ENCODE results near the gene CPVL.

The CPVL gene

DNA sequence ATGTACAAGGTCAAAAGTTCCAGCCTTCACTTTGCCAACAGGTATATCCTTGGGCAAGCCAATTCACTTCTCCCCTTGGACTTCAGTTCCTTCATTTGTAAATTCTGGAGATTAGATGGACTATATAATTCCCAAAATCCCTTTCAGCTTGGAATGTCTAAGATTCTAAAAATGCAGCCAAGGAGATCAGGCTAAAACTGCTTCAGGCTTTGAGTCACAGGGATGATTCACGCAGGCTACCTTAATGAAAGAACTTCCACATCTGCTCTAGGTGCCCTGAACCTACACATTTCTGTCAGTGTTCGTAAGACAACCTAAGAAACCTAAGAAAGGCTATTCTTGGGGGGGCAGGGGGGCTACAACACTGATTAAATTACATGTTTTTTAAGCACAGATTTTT lies 7.1 kb downstream of the CPVL start:
- TF ChIP-seq, protein P1, sequence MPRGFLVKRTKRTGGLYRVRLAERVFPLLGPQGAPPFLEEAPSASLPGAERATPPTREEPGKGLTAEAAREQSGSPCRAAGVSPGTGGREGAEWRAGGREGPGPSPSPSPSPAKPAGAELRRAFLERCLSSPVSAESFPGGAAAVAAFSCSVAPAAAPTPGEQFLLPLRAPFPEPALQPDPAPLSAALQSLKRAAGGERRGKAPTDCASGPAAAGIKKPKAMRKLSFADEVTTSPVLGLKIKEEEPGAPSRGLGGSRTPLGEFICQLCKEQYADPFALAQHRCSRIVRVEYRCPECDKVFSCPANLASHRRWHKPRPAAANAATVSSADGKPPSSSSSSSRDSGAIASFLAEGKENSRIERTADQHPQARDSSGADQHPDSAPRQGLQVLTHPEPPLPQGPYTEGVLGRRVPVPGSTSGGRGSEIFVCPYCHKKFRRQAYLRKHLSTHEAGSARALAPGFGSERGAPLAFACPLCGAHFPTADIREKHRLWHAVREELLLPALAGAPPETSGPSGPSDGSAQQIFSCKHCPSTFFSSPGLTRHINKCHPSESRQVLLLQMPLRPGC (tag by site-specific recombination; IDR thresholded peaks at IDR 0.05), result no peak
- TF ChIP-seq ZNF394 (tag by site-specific recombination; IDR thresholded peaks at IDR 0.05; ENCODE audit: borderline replicate concordance) (no peak), ZNF48 (tag by site-specific recombination; IDR thresholded peaks at IDR 0.05) (no peak), ZNF112 (tag by site-specific recombination; IDR thresholded peaks at IDR 0.05) (no peak), OVOL3 (tag by site-specific recombination; IDR thresholded peaks at IDR 0.05) (no peak), RBAK (tag by site-specific recombination; IDR thresholded peaks at IDR 0.05) (no peak), KLF8 (tag by site-specific recombination; IDR thresholded peaks at IDR 0.05) (no peak)
- TF ChIP-seq, protein P2, sequence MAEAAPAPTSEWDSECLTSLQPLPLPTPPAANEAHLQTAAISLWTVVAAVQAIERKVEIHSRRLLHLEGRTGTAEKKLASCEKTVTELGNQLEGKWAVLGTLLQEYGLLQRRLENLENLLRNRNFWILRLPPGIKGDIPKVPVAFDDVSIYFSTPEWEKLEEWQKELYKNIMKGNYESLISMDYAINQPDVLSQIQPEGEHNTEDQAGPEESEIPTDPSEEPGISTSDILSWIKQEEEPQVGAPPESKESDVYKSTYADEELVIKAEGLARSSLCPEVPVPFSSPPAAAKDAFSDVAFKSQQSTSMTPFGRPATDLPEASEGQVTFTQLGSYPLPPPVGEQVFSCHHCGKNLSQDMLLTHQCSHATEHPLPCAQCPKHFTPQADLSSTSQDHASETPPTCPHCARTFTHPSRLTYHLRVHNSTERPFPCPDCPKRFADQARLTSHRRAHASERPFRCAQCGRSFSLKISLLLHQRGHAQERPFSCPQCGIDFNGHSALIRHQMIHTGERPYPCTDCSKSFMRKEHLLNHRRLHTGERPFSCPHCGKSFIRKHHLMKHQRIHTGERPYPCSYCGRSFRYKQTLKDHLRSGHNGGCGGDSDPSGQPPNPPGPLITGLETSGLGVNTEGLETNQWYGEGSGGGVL (tag by site-specific recombination; IDR thresholded peaks at IDR 0.05), result no peak
- Histone ChIP-seq H3K4me3 (ENCODE audit: low read depth, low read length) (no peak overlapping the region), H3K9me3 (ENCODE audit: control insufficient read depth, insufficient read depth, low read depth, low read length) (no peaks in the 10 kb centered on the region), H3K4me1 (ENCODE audit: control insufficient read depth, insufficient read depth, low read length) (no peaks in the 10 kb centered on the region), H3K36me3 (ENCODE audit: control insufficient read depth in 2 of 2, insufficient read depth in 1 of 2, low read length in 2 of 2) (no peaks in the 10 kb centered on the region), H3K27ac (ENCODE audit: extremely low read depth, low read depth, low read length) (no peak overlapping the region)
- CTCF ChIA-PET, result interaction anchor here (1.1 kb wide), 1 partner anchor 168 kb away, joined by 3 read pairs; no protein-coding TSS in a partner anchor
- POLR2A ChIA-PET, result no interaction called here

DNA sequence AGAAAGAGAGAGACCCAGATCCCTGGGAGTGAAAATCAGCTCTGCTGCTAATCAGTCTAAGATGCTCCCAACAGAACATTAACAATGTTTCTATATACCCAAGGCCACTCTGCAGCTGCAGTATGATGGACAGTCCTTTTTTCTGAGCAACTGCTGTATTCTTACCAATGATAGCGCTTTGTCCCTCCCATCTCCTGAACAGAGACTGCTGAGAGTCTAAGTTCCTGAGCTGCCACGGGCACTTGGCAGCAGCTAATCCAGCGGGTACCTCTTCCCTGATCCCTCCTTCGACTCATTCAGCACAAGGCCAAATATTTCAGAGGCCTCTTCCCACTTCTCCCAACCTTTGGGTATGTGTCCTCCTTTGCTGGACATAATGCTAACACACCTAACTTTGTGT lies 7.7 kb downstream of the CPVL start:
- no peaks in the 10 kb centered on the region for H3K36me3 ChIP-seq (ENCODE audit: control insufficient read depth in 2 of 2, insufficient read depth in 1 of 2, low read length in 2 of 2)
- H3K4me3 ChIP-seq (ENCODE audit: low read depth, low read length), result no peak overlapping the region
- CTCF ChIA-PET, result interaction anchor here (0.9 kb wide), 1 partner anchor 32 kb away, joined by 4 read pairs; no protein-coding TSS in a partner anchor
- no peaks in the 10 kb centered on the region for H3K9me3 ChIP-seq (ENCODE audit: control insufficient read depth, insufficient read depth, low read depth, low read length)
- no peaks in the 10 kb centered on the region for H3K4me1 ChIP-seq (ENCODE audit: control insufficient read depth, insufficient read depth, low read length)
- H3K27ac ChIP-seq (ENCODE audit: extremely low read depth, low read depth, low read length), result no peak overlapping the region
- POLR2A ChIA-PET, result no interaction called here
- TF ChIP-seq ZNF433 (tag by site-specific recombination; IDR thresholded peaks at IDR 0.05; ENCODE audit: low read depth), result no peak
- no peak for TF ChIP-seq ZNF529 (tag by site-specific recombination; IDR thresholded peaks at IDR 0.05; ENCODE audit: insufficient replicate concordance)
- TF ChIP-seq, protein P3, sequence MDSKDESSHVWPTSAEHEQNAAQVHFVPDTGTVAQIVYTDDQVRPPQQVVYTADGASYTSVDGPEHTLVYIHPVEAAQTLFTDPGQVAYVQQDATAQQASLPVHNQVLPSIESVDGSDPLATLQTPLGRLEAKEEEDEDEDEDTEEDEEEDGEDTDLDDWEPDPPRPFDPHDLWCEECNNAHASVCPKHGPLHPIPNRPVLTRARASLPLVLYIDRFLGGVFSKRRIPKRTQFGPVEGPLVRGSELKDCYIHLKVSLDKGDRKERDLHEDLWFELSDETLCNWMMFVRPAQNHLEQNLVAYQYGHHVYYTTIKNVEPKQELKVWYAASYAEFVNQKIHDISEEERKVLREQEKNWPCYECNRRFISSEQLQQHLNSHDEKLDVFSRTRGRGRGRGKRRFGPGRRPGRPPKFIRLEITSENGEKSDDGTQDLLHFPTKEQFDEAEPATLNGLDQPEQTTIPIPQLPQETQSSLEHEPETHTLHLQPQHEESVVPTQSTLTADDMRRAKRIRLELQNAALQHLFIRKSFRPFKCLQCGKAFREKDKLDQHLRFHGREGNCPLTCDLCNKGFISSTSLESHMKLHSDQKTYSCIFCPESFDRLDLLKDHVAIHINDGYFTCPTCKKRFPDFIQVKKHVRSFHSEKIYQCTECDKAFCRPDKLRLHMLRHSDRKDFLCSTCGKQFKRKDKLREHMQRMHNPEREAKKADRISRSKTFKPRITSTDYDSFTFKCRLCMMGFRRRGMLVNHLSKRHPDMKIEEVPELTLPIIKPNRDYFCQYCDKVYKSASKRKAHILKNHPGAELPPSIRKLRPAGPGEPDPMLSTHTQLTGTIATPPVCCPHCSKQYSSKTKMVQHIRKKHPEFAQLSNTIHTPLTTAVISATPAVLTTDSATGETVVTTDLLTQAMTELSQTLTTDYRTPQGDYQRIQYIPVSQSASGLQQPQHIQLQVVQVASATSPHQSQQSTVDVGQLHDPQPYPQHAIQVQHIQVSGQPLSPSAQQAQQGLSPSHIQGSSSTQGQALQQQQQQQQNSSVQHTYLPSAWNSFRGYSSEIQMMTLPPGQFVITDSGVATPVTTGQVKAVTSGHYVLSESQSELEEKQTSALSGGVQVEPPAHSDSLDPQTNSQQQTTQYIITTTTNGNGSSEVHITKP (tag by site-specific recombination; IDR thresholded peaks at IDR 0.05), result no peak
- TF ChIP-seq ZNF350 (tag by site-specific recombination; IDR thresholded peaks at IDR 0.05), result no peak
- TF ChIP-seq, protein P4, sequence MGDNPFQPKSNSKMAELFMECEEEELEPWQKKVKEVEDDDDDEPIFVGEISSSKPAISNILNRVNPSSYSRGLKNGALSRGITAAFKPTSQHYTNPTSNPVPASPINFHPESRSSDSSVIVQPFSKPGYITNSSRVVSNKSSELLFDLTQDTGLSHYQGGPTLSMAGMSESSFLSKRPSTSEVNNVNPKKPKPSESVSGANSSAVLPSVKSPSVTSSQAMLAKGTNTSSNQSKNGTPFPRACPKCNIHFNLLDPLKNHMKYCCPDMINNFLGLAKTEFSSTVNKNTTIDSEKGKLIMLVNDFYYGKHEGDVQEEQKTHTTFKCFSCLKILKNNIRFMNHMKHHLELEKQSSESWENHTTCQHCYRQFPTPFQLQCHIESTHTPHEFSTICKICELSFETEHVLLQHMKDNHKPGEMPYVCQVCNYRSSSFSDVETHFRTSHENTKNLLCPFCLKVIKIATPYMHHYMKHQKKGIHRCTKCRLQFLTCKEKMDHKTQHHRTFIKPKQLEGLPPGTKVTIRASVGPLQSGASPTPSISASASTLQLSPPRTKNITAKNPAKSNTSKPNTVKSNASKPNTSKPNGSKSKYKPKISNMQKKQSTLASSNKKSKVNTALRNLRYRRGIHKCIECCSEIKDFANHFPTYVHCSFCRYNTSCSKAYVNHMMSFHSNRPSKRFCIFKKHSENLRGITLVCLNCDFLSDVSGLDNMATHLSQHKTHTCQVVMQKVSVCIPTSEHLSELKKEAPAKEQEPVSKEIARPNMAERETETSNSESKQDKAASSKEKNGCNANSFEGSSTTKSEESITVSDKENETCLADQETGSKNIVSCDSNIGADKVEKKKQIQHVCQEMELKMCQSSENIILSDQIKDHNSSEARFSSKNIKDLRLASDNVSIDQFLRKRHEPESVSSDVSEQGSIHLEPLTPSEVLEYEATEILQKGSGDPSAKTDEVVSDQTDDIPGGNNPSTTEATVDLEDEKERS (tag by site-specific recombination; IDR thresholded peaks at IDR 0.05), result no peak
- TF ChIP-seq, protein P5, sequence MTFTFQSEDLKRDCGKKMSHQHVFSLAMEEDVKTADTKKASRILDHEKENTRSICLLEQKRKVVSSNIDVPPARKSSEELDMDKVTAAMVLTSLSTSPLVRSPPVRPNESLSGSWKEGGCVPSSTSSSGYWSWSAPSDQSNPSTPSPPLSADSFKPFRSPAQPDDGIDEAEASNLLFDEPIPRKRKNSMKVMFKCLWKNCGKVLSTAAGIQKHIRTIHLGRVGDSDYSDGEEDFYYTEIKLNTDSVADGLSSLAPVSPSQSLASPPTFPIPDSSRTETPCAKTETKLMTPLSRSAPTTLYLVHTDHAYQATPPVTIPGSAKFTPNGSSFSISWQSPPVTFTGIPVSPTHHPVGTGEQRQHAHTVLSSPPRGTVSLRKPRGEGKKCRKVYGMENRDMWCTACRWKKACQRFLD (tag by site-specific recombination; IDR thresholded peaks at IDR 0.05), result no peak
- no peak for TF ChIP-seq ZNF837 (tag by site-specific recombination; IDR thresholded peaks at IDR 0.05)
- no peak for TF ChIP-seq ZNF426 (tag by site-specific recombination; IDR thresholded peaks at IDR 0.05)
- TF ChIP-seq, protein P6, sequence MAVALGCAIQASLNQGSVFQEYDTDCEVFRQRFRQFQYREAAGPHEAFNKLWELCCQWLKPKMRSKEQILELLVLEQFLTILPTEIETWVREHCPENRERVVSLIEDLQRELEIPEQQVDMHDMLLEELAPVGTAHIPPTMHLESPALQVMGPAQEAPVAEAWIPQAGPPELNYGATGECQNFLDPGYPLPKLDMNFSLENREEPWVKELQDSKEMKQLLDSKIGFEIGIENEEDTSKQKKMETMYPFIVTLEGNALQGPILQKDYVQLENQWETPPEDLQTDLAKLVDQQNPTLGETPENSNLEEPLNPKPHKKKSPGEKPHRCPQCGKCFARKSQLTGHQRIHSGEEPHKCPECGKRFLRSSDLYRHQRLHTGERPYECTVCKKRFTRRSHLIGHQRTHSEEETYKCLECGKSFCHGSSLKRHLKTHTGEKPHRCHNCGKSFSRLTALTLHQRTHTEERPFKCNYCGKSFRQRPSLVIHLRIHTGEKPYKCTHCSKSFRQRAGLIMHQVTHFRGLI (tag by site-specific recombination; IDR thresholded peaks at IDR 0.05), result no peak
- TF ChIP-seq, protein P7, sequence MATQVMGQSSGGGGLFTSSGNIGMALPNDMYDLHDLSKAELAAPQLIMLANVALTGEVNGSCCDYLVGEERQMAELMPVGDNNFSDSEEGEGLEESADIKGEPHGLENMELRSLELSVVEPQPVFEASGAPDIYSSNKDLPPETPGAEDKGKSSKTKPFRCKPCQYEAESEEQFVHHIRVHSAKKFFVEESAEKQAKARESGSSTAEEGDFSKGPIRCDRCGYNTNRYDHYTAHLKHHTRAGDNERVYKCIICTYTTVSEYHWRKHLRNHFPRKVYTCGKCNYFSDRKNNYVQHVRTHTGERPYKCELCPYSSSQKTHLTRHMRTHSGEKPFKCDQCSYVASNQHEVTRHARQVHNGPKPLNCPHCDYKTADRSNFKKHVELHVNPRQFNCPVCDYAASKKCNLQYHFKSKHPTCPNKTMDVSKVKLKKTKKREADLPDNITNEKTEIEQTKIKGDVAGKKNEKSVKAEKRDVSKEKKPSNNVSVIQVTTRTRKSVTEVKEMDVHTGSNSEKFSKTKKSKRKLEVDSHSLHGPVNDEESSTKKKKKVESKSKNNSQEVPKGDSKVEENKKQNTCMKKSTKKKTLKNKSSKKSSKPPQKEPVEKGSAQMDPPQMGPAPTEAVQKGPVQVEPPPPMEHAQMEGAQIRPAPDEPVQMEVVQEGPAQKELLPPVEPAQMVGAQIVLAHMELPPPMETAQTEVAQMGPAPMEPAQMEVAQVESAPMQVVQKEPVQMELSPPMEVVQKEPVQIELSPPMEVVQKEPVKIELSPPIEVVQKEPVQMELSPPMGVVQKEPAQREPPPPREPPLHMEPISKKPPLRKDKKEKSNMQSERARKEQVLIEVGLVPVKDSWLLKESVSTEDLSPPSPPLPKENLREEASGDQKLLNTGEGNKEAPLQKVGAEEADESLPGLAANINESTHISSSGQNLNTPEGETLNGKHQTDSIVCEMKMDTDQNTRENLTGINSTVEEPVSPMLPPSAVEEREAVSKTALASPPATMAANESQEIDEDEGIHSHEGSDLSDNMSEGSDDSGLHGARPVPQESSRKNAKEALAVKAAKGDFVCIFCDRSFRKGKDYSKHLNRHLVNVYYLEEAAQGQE (tag by site-specific recombination; IDR thresholded peaks at IDR 0.05), result no peak

Data from HEK293 (cell line).